Measurements from ENCODE around the gene DNAJC13.

DNA sequence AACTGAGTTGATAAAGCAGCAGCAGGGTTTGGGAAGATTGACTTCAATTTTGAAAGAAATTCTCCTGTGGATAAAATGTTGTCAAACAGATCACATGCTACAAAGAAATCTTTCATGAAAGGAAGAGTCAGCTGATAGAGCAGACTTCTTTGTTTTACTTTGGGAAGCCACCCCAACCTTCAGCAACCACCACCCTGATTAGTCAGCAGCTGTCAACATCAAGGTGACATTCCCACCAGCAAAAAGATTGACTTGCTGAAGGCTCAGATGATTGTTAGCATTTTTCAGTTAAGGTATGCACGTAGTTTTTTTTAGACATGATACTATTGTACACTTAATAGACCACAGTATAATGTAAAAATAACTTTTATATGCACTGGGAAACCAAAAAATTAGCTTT lies 92.2 kb downstream of the DNAJC13 start:
- TF ChIP-seq, protein P1, sequence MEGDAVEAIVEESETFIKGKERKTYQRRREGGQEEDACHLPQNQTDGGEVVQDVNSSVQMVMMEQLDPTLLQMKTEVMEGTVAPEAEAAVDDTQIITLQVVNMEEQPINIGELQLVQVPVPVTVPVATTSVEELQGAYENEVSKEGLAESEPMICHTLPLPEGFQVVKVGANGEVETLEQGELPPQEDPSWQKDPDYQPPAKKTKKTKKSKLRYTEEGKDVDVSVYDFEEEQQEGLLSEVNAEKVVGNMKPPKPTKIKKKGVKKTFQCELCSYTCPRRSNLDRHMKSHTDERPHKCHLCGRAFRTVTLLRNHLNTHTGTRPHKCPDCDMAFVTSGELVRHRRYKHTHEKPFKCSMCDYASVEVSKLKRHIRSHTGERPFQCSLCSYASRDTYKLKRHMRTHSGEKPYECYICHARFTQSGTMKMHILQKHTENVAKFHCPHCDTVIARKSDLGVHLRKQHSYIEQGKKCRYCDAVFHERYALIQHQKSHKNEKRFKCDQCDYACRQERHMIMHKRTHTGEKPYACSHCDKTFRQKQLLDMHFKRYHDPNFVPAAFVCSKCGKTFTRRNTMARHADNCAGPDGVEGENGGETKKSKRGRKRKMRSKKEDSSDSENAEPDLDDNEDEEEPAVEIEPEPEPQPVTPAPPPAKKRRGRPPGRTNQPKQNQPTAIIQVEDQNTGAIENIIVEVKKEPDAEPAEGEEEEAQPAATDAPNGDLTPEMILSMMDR (IDR thresholded peaks at IDR 0.05): no peak
- no peak for TF ChIP-seq POLR2A (IDR thresholded peaks at IDR 0.05)

Measured in Peyer's patch (tissue), 4 donors.